Testis (tissue), 3 donors: Measurements from ENCODE around the gene AP1M2. TPM values are rescaled to one million over a fixed set of nuclear protein-coding genes. Genes with fewer than 3 reads are reported as not detected.

Experiments
- DNase-seq: peaks from one replicate; pipeline ENCODE4 v3.0.0-alpha.2; 2019
- H3K27ac ChIP-seq, 2 donors: fragments of 200-600 bp; sonication (generic); one replicate each; pipeline ENCODE4 v1.5.1; 2019
- H3K27me3 ChIP-seq: fragments of 200-600 bp; sonication (generic); one replicate; pipeline ENCODE4 v1.5.1; 2019
- H3K36me3 ChIP-seq: fragments of 200-600 bp; sonication (generic); one replicate; pipeline ENCODE4 v1.5.1; 2017; ENCODE audit warnings: low read depth; ENCODE audit errors: missing control alignments
- H3K4me1 ChIP-seq: fragments of 200-600 bp; sonication (generic); one replicate; pipeline ENCODE4 v1.5.1; 2019
- H3K4me3 ChIP-seq, 2 donors: fragments of 200-600 bp; sonication (generic); one replicate each; pipeline ENCODE4 v1.5.1; 2017 to 2019
- H3K9me3 ChIP-seq: fragments of 200-600 bp; sonication (generic); one replicate; pipeline ENCODE4 v1.5.1; 2017
- CTCF ChIP-seq, 3 experiments: fragments of 450-650 bp in 2 of 3; fragments of 200-600 bp in 1 of 3; sonication (generic) in 1 of 3; IDR thresholded peaks; one replicate each; pipeline ENCODE4 v1.5.1; 2016 to 2019; ENCODE audit warnings: antibody characterized with exemption in 3 of 3, mild to moderate bottlenecking in 2 of 3, moderate library complexity in 1 of 3
- POLR2A ChIP-seq: fragments of 450-650 bp; IDR thresholded peaks from one replicate; pipeline ENCODE4 v1.6.1; 2017; ENCODE audit warnings: antibody characterized with exemption, mild to moderate bottlenecking, moderate library complexity
- WGBS, 2 donors: methylation state at CpG; one replicate each; pipeline ENCODE4 v1.1.5; 2018; 5-methylcytosine and 5-hydroxymethylcytosine counted together
- intact Hi-C: fragments of 100-400 bp; cut with DNase I; formaldehyde crosslinking; loops from one replicate; pipeline ENCODE4 v1.15.1; 2023; ENCODE audit warnings: low total_unique reads
- polyA plus RNA-seq: library from polyadenylated mRNA; stranded (reverse); fragments of 350-450 nt; fragmentation: Illumina TruSeq; extraction: RNeasy Lipid Tissue Mini Kit (QIAGEN cat#74804); gene quantifications from one replicate; pipeline ENCODE4 v1.2.3, GENCODE V29; 2014; ENCODE audit warnings: low read depth, low replicate concordance; ENCODE audit not compliant: insufficient read depth
- total RNA-seq, 2 donors: library from RNA; depleted of rRNA; stranded (reverse); fragments of >200 nt; gene quantifications; one replicate each; pipeline ENCODE4 v1.2.3, GENCODE V29; 2016

AP1M2 gene
- total and polyA plus RNA-seq, 3 donors from 2014 or later = 6.9 to 23.3 (median 7.7) TPM

- Histone ChIP-seq H3K27me3 (no peaks in the 10 kb centered on the region), H3K36me3 (no peaks in the 10 kb centered on the region), H3K9me3 (no peaks in the 10 kb centered on the region), H3K27ac (no peak overlapping the region), H3K4me1 (peaks cover 6% of the 10 kb centered on the region), H3K4me3 (no peak overlapping the region)
- no peak for TF ChIP-seq POLR2A
- TF ChIP-seq CTCF (IDR thresholded peaks at IDR 0.05) = no peak
- intact Hi-C loops = no loop called here
- 92 to 97% methylated on average over 15 to 18 of the region's 18 CpGs for WGBS, 2 donors
- DNase-seq = no peak
Measured at GRCh38 chr19:10548746-10549276, 38.3 kb downstream of the AP1M2 start.

GRCh38 chr19:10546817-10547216, 40.3 kb downstream of the AP1M2 start:
- TF ChIP-seq POLR2A (no peak), CTCF (IDR thresholded peaks at IDR 0.05) (no peak)
- Histone ChIP-seq H3K27me3 (no peaks in the 10 kb centered on the region), H3K36me3 (no peaks in the 10 kb centered on the region), H3K4me3 (no peak overlapping the region), H3K4me1 (peaks cover 10% of the 10 kb centered on the region), H3K9me3 (no peaks in the 10 kb centered on the region), H3K27ac (no peak overlapping the region)
- no peak for DNase-seq
- intact Hi-C loops = no loop called here
- WGBS, 2 donors = 73 to 85% methylated on average over 2 to 8 of the region's 17 CpGs

GRCh38 chr19:10544753-10545251, 42.3 kb downstream of the AP1M2 start:
- Histone ChIP-seq H3K9me3 (no peaks in the 10 kb centered on the region), H3K4me3 (peak overlapping the region; percentile 91 to 97), H3K4me1 (peaks cover 10% of the 10 kb centered on the region), H3K36me3 (no peaks in the 10 kb centered on the region), H3K27me3 (no peaks in the 10 kb centered on the region), H3K27ac (no peak overlapping the region)
- 29 to 37% methylated on average over 7 to 23 of the region's 23 CpGs for WGBS, 2 donors
- TF ChIP-seq CTCF (IDR thresholded peaks at IDR 0.05) (no peak), POLR2A (no peak)
- no peak for DNase-seq
- intact Hi-C loops = no loop called here

GRCh38 chr19:10544242-10544752, 42.8 kb downstream of the AP1M2 start:
- Histone ChIP-seq H3K4me1 (peaks cover 10% of the 10 kb centered on the region), H3K9me3 (no peaks in the 10 kb centered on the region), H3K27me3 (no peaks in the 10 kb centered on the region), H3K36me3 (no peaks in the 10 kb centered on the region), H3K4me3 (peak overlapping the region; percentile 91 to 97), H3K27ac (peak overlapping the region; percentile 91 to 92)
- peak; percentile 52 for DNase-seq
- WGBS, 2 donors = 14 to 17% methylated on average over 10 to 22 of the region's 22 CpGs
- intact Hi-C loops = no loop called here
- no peak for TF ChIP-seq CTCF (IDR thresholded peaks at IDR 0.05)
- no peak for TF ChIP-seq POLR2A
